ENCODE results near the gene USP12. TPM values are rescaled to one million over a fixed set of nuclear protein-coding genes. Genes with fewer than 3 reads are reported as not detected.

USP12 gene
- total RNA-seq, 1 donor from 2014 or later: 32.6 TPM

DNA sequence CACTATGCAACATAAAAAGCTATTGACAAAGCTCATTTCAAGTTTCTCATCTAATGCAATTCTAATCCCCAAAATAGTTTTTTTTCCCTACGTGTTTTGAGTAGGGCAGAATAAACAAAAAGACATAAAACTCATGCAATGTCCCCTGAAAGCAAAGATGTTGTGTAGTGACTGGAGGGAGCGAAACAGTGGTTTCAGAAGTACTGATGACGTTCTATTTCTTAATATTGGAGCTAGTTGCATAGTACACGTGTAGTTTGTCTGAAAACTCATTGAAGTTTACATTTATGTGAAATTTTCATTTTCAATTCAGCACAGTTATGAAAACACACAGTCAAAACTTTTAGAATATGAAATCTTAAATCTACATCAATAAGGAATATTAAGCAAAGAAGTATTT lies 31.6 kb downstream of the USP12 start:
- Mint-ChIP-seq H3K27me3 (ENCODE audit: unreplicated experiment) (no peaks in the 10 kb centered on the region), H3K4me1 (ENCODE audit: unreplicated experiment) (peaks cover 22% of the 10 kb centered on the region), H3K4me3 (ENCODE audit: unreplicated experiment) (no peak overlapping the region), H3K9me3 (ENCODE audit: unreplicated experiment) (peaks cover 7% of the 10 kb centered on the region), H3K36me3 (ENCODE audit: unreplicated experiment) (peaks cover 24% of the 10 kb centered on the region), H3K27ac (ENCODE audit: unreplicated experiment) (no peak overlapping the region)
- TF ChIP-seq, protein P1, sequence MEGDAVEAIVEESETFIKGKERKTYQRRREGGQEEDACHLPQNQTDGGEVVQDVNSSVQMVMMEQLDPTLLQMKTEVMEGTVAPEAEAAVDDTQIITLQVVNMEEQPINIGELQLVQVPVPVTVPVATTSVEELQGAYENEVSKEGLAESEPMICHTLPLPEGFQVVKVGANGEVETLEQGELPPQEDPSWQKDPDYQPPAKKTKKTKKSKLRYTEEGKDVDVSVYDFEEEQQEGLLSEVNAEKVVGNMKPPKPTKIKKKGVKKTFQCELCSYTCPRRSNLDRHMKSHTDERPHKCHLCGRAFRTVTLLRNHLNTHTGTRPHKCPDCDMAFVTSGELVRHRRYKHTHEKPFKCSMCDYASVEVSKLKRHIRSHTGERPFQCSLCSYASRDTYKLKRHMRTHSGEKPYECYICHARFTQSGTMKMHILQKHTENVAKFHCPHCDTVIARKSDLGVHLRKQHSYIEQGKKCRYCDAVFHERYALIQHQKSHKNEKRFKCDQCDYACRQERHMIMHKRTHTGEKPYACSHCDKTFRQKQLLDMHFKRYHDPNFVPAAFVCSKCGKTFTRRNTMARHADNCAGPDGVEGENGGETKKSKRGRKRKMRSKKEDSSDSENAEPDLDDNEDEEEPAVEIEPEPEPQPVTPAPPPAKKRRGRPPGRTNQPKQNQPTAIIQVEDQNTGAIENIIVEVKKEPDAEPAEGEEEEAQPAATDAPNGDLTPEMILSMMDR (IDR thresholded peaks at IDR 0.05): no peak
- DNase-seq (ENCODE audit: extremely low spot score, unreplicated experiment): no peak

GRCh38 chr13:27139565-27139964 lies 32.0 kb downstream of the USP12 start:
- no peaks in the 10 kb centered on the region for H3K27me3 Mint-ChIP-seq (ENCODE audit: unreplicated experiment)
- H3K36me3 Mint-ChIP-seq (ENCODE audit: unreplicated experiment): peaks cover 24% of the 10 kb centered on the region
- H3K4me1 Mint-ChIP-seq (ENCODE audit: unreplicated experiment): peaks cover 26% of the 10 kb centered on the region
- TF ChIP-seq, protein P1 (IDR thresholded peaks at IDR 0.05): no peak
- no peak overlapping the region for H3K27ac Mint-ChIP-seq (ENCODE audit: unreplicated experiment)
- no peak for DNase-seq (ENCODE audit: extremely low spot score, unreplicated experiment)
- no peak overlapping the region for H3K4me3 Mint-ChIP-seq (ENCODE audit: unreplicated experiment)
- peaks cover 7% of the 10 kb centered on the region for H3K9me3 Mint-ChIP-seq (ENCODE audit: unreplicated experiment)

DNA sequence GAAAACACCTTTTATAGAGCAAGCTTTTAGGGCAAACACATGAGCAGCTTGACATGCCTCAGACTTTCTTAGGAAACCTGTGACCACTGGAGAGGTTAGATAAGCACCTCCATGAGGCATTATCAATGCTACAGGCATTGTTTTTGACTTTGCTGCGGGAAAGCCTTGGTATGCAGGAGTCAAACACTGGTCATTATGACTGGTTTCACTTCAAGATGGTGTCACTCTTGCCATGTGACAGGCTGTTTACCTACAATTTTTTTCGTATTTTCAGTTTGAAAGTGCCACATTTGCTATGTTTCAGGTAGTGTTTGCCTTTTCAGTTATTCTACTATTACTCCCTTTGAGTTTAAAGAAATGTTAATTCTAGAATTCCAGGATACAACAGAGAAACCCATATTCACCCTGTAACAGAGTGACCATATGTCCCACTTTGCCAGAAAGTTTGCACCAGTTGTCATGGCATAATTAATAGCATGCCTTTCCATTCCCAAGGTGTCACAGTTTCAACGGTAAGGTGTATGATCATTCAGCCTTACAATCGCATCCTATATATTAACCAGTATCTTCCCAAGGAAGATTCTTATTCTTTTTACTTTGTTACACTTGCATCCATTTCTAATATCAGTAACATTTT lies 33.0 kb downstream of the USP12 start:
- no peaks in the 10 kb centered on the region for H3K27me3 Mint-ChIP-seq (ENCODE audit: unreplicated experiment)
- TF ChIP-seq, protein P1 (IDR thresholded peaks at IDR 0.05): no peak
- DNase-seq (ENCODE audit: extremely low spot score, unreplicated experiment): no peak
- peaks cover 6% of the 10 kb centered on the region for H3K9me3 Mint-ChIP-seq (ENCODE audit: unreplicated experiment)
- peaks cover 33% of the 10 kb centered on the region for H3K4me1 Mint-ChIP-seq (ENCODE audit: unreplicated experiment)
- no peak overlapping the region for H3K27ac Mint-ChIP-seq (ENCODE audit: unreplicated experiment)
- no peak overlapping the region for H3K4me3 Mint-ChIP-seq (ENCODE audit: unreplicated experiment)
- peaks cover 23% of the 10 kb centered on the region for H3K36me3 Mint-ChIP-seq (ENCODE audit: unreplicated experiment)

DNA sequence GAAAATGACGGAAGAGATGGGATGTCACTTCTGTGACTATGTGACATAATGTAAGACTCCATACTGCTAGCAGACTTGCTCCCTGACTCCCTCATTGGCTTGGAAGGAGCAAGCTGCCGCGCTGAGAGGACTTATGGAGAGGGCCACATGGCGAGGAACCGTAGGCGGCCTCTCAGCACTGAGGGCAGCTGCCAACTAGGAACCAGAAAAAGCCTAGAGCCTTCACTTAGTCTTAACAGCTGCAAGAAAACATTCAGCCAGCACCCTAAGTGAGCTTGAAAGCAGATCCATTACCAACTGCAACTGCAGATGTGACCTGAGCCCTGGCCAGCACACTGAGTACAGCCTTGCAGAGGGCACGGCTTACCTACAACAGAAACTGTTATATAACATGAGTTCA lies 33.9 kb downstream of the USP12 start:
- TF ChIP-seq, protein P1 (IDR thresholded peaks at IDR 0.05): no peak
- H3K27me3 Mint-ChIP-seq (ENCODE audit: unreplicated experiment): no peaks in the 10 kb centered on the region
- H3K4me3 Mint-ChIP-seq (ENCODE audit: unreplicated experiment): no peak overlapping the region
- peaks cover 16% of the 10 kb centered on the region for H3K36me3 Mint-ChIP-seq (ENCODE audit: unreplicated experiment)
- DNase-seq (ENCODE audit: extremely low spot score, unreplicated experiment): no peak
- peaks cover 3% of the 10 kb centered on the region for H3K9me3 Mint-ChIP-seq (ENCODE audit: unreplicated experiment)
- H3K4me1 Mint-ChIP-seq (ENCODE audit: unreplicated experiment): peaks cover 34% of the 10 kb centered on the region
- no peak overlapping the region for H3K27ac Mint-ChIP-seq (ENCODE audit: unreplicated experiment)

DNA sequence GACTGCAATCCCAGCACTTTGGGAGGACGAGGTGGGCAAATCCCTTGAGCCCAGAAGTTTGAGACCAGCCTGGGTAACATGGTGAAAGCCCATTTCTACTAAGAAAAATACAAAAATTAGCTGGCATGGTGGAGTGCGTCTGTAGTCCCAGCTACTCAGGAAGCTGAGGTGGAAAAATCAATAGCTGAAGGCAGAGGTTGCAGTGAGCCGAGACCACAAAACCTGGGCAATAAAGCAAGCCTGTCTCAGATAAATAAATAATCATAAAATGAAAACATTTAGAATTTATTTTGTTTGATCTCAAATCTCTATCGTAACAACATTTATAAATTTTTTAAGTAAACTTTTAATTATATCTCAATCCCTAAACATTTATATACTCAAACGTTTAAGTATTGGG lies 36.6 kb downstream of the USP12 start:
- DNase-seq (ENCODE audit: extremely low spot score, unreplicated experiment): no peak
- no peaks in the 10 kb centered on the region for H3K9me3 Mint-ChIP-seq (ENCODE audit: unreplicated experiment)
- peaks cover 56% of the 10 kb centered on the region for H3K4me1 Mint-ChIP-seq (ENCODE audit: unreplicated experiment)
- TF ChIP-seq, protein P1 (IDR thresholded peaks at IDR 0.05): no peak
- peak overlapping the region; percentile 41 for H3K27ac Mint-ChIP-seq (ENCODE audit: unreplicated experiment)
- no peak overlapping the region for H3K4me3 Mint-ChIP-seq (ENCODE audit: unreplicated experiment)
- peaks cover 7% of the 10 kb centered on the region for H3K36me3 Mint-ChIP-seq (ENCODE audit: unreplicated experiment)
- H3K27me3 Mint-ChIP-seq (ENCODE audit: unreplicated experiment): no peaks in the 10 kb centered on the region
